HG02678 (cell line): ENCODE results near the gene BEND4.
"Not testable (repeated sequence)": the region's sequence is repeated elsewhere in the genome, so short reads cannot be mapped to it uniquely, and the experiment has no call there.

Experiments
- ATAC-seq: cut with Tn5 transposase; IDR thresholded peaks from one replicate; pipeline ENCODE4 v1.9.1; 2021; ENCODE audit warnings: mild to moderate bottlenecking, moderate library complexity; ENCODE audit not compliant: unreplicated experiment

Gene BEND4

DNA sequence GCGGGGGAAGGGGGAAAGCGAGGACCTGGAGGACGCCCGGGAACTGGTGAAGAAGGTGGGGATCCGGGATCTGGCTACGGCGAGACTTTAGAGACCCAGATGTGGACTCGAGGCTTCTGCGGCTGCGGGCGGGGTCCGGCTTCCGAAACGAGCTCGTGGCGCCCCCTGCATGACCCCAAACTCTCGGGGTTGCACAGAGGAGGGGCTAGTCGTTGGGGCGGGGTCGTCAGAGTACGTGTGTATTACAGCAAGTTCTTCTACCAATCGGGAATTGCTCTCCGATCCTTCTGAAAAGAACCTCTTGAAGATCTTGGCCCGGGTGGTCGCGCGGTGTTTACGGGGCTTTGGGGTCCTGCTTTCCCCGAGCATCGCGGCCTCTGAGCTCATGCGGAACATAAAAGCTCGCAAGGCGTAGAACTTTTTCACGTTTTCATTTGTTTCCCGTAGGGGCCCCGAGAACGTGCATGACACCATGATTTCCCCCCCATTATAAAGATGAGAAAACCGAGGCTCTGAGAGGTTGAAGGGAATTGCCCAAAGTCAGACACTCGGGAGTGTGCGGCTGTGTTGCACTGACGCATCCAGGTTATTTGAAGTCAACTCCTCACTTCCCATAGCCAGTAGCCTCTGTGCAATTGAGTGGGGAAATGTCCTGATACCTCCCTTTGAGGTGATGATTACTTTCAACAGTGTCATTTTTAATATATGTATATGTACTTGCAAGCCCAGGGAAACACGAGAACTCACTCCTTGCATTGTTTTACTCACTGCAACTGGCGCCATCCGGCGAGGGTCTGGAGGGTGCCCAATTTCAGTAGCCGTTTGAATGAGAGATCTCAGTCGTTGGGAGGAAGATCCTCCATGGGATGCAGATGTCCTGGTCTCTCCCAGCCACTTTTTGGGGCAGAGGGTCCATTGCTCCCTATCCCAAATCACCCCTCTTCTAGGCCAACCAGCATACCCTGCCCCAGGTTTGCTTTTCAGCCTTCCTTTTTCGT, at the start of gene BEND4:
Gene BEND4 (minus strand): TSS at position 149 of the 998 bp plus-strand sequence. CDS start 512 bp downstream, outside the sequence.
- ATAC-seq: peak; percentile 27

DNA sequence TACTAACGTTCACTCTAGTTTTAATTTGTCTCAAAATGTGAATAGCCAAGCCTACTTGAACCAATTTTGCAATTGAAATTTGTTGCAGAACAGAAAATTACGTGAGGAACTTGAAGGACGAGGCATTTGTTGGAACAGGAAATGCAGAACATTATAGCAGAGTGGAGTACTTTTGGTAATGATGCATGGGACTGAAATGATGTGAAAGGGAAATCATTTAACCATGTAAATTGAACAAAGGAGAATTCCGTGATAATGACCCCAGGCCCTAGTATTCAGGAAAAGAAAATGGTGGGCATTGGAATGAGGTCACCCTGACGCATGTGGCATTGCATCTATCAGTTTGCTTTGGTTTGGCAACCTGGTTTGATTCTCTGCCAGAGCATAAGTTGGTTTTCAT, 44.9 kb upstream of the BEND4 start:
- ATAC-seq: no peak

DNA sequence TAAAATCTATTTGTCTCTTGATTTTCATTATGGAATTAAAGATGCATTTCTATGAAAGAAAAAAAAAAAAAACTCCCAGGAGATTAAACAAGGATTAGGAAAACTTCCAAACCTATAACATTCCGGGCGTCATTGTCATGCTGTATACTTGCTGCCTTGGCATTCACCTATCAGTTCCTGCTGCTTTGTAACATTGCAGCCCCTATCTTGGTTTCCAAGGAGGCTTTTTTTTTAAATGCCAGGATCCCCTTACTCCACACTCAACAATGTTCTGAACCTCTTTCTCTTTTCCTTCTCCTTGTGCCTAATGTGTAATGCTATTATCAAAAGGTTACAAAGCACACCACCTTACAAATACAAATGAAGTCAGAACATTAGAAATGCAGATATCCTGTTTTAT, 20.5 kb upstream of the BEND4 start:
- no peak for ATAC-seq

DNA sequence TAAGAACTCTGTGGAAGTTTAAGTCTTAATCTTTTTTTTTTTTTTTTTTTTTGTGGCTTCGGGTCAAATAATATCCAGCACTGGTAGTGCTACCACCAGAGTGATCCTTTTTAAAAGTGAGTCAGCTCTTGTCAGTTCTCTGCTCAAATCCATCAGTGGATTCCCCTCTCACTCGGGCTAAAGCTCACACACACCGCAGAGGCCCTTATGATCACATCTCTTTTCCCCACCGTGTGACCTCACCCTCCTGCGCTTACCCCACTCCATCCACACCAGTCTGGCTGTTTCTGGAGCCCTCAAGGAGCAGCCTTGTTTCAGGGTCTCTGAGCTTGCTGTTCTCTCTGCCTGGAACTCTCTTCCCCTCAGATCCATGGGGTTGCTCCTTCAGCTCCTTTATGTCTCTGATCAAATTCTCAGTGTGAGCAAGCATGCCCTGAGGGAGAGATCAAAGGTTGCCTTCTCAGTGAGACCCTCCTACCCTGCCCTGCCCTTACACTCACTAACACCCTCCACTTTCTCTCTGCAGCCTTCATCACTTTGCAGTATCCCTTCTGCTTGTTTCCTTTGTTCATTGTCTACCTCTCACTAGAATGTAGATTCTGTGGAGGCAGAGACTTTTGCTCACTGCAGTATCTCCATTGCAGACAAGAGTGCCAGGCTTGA, 19.8 kb upstream of the BEND4 start:
- no peak for ATAC-seq

DNA sequence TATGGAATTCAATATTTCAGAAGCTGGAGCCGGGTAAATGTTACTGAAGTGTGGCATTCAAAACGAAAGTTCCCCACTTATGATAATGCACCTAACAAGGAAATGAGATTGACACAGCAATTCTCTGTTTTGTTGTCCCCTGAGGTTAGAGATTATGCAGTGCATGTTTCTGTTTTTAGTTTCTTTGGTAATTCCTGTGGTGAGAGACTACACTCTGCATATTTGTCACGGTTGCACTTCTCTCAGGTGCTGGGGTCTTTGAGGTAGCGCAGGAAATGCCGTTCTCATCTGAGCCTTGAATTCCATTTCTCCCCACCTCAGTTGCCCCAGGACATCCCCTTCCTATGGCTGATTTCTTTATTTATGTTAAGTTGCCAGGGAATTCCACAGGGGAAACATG, 15.3 kb upstream of the BEND4 start:
- peak; percentile 100 for ATAC-seq

DNA sequence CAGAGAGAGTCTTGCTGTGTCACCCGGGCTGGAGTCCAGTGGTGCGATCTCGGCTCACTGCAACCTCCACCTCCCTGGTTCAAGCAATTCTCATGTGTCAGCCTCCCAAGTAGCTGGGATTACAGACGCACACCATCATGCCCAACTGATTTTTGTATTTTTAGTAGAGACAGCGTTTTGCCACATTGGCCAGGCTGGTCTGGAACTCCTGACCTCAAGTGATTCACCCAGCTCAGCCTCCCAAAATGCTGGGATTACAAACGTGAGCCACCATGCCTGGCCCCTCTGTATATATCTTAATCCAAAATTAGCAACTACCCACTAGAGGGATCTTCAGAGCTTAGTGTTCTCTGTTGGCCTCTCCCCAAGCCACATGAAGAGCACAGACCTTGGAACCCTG, 13.7 kb upstream of the BEND4 start:
- not testable (repeated sequence) for ATAC-seq

DNA sequence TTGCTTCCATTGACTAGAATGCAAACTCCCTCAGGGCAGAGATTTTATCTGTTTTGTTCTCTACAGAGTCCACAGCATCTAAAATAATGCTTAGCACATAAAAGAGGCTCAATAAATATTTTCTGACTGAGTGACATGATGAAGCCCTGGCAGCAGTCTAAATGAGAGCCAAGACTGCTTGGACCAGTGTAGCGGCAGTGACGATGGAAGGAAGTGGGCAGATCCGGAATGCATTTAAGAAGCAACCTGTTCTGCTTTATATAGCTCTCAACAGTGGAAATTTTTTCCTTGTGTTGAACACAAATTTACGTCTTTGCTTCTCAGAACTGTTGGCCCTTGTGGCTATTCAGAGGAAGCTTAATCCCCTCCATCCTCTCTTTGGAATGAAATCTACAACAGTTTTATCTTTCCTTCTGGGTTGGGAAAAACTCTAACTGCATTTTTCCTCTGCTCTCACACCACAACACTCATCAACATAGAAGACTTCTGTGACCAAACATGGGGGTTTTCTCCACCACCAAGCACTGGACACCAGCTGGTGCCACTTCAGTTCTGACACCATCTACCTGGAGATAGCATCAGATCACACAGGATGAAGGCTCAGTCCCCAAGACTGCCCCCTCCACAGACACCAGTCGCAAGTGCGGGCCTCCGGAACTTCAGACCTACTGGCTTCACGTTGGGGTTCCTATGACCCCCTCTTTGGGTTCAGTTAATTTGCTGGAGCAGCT, 7.0 kb upstream of the BEND4 start:
- ATAC-seq: no peak

DNA sequence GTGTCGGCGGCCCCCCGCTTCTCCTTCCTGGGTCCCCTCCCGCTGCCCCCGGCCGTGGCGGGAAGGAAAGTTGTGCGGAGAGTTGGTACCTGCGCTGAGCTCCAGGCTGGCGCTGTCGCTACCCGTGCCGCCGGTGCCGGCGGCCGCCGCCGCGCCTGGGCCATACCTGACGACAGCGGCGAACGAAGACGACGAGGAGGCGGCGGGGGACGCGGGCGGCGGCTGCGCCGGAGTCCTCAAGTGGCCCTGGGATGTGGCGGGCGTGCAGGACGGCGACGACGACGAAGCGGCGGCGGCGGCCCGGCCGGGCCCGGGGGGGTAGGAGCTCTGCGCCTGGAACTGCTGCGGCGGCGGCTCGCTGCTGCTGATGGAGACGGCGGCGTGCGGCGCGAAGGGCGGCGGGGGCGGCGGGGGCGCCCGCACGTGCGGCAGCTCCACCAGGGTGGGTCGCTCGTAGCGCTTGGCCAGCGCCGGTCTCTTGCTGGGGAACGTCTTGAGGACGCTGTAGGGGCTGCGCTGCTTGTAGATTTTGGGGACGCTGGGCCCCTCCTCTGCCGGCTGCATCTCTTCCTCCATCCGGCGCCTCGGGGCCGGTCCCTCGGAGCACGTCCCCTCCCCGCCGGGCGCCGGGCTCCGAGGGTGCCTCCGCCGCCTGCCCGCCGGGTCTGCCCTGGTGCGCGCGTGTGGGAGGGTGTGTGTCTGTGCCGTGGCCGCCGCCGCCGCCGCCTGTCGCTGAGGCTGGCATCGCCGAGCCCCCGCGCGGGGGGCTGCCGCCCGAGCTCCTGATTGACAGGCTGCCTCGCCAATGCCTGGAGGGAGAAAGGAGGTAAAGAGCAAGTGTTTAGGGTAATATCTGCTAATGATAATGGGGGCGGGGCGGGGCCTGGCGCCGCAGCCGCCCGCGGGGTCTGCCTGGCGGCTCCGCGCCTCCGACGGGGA, 618 bp downstream of the BEND4 start:
- ATAC-seq: peak; percentile 68

DNA sequence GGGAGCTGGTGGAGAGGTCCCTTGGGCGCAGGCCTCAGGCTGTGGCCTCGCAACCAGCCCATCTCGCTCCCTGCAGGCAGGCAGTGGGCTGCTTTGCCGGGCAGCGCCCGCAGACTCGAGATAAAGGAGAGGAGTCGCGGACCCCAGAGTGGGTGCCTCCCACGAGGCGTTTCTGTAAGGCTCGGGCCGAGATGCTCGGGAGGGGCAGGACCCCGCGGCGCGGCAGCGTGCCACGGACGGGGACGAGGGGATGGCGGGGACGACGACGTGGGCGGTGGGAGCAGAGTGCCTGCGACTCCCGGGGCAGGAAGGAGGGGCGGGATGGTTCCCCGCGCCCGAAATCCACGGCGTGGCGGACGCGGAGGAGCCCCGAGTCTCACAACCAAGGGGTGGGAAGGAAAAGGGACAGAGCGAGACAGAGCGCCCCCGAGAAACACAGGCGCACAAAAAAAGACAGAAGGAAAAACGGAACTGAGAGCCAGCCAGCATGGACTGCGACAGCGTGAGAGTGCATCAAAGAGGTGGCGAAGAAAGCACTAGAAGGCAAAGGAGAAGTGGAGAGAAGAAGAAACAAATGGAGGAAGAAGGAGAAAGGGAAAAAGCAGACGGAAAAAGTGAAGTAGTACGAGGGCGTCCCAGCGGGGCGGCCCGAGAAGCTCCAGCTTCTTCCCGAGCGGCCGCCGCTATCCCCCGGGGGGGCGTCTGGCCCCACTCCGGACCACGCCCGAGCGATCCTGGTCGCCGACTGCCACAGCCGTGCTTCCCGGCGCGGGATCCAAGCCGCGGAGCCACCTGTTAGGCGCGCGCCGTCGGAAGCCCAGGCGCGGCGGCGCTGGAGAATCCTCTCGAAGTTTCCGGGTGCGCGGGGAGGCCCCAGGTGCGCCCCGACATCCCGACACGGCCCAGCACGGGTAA, 1.5 kb downstream of the BEND4 start:
- ATAC-seq: peak; percentile 37

DNA sequence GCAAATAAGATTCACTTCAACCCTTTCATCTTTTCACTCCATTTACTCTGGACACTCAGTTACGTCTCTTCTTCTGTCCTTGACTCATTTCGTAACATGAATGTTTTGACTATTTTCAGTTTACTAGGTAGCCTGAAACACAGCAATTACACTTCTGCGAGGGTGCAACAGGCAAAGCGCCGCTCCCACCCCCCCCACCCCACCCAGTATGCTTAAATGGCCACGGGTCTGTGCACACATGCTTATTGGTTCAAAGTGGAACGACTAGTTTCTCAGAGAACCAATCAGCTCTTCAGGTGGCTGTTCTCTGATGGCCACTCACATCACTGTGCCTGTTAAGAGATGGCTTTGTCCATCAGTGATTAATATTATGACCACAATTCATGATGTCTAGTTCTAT, 3.5 kb downstream of the BEND4 start:
- ATAC-seq: no peak

DNA sequence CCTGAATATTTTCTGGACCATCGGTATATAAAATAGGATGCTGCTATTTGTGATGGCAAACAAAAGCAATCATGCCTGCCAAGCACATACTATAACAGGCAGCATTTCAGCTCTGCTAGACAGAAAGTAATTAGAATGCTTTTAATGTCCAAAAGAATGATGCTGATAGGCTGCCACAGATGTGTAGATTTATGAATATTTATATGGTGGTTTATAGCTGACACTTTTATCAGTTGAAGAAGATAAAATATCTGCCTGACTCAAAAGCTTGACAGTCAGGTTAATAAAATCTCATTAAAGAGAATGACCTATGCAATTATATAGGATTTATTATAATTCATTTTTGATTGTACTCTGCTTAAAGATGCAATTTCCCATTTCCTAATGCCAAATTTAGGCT, 4.0 kb downstream of the BEND4 start:
- no peak for ATAC-seq

DNA sequence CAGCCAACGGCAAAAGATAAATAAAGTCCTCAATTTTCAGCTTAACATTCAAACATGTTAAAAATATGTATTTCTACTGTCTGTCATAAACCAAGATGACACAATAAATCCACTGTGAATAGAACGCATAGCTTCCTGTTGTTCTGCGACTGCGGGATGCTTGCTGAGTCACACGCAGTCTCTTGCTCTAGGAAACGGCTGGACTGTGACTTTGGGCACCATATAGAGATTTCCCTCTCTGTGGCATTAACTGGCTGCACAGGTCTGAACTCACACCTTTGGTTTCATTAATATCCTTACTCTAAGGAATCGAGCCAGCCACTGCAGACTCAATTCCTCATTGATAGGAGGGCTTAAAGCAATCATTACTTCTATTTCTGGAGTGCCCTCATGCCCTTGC, 8.4 kb downstream of the BEND4 start:
- ATAC-seq: no peak

DNA sequence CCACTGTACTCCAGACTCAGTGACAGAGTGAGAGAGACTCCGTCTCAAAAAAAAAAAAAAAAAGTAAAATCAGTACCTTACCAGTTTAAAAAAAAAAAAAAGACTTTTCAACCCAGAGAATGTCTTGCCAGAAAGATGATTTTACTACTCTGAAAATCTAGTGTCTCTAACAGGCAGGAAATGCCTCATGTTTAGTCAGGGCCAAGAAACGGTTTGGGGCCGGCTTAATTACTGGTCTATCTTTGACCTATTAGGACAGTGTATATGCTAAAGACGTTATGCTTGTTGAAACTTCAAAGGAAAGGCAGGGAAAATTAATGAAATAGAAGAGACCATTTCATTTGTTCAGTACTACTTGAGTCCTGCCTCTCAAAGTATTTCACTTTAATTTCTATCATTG, 9.9 kb downstream of the BEND4 start:
- no peak for ATAC-seq

DNA sequence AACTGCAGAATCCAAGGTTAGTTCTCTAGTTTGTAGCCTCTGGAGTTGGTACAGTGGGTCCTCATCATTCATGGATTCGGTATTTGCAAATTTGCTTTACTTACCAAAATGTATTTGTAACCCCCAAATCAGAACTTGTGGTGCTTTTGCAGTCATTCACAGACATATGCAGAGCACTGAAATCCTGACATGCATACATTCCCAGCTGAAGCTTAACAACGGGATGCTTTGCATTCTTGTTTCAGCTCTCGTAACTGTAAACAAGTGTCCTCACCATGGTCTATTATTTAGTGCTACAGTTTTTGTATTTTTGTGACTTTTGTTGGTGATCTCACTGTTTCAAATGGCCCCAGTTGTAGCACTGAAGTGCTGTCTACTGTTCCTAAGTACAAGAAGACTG, 16.1 kb downstream of the BEND4 start:
- no peak for ATAC-seq

DNA sequence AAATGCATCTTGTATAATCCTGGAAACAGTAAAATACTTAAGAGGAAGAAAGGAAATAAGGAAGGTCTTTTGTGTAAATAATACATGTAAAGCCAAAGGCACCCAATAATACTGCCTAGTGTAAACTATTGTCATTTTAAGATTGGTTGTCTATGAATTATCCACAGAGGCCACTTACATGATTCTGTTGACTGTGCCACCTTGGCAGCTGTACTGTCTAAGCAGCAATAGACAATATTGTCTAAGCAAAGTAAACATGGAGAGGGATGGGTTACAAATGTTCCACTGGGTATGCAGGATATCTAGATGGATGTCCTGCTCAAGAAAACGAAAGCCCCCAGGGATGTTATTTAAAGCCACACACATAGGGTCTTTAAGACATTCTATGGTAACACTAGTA, 19.4 kb downstream of the BEND4 start:
- no peak for ATAC-seq

DNA sequence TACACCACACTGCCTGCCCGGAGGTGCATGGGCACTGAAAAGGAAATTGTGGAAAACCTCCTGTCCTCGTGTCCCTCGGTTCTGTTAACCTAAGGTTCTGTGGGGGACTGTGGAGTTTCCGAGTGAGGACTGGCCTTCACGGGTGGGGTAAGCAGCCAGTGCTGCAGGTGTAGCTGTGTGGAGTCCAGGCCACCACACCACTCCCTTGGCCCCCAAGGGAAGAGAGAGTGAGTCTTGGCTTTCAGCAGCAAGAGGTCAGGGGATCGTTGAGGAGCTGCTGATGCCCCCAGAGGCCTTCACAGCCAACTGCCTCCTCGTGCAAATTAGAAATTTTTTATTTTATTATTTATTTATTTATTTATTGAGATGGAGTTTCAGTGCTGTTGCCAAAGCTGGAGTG, 20.4 kb downstream of the BEND4 start:
- no peak for ATAC-seq

DNA sequence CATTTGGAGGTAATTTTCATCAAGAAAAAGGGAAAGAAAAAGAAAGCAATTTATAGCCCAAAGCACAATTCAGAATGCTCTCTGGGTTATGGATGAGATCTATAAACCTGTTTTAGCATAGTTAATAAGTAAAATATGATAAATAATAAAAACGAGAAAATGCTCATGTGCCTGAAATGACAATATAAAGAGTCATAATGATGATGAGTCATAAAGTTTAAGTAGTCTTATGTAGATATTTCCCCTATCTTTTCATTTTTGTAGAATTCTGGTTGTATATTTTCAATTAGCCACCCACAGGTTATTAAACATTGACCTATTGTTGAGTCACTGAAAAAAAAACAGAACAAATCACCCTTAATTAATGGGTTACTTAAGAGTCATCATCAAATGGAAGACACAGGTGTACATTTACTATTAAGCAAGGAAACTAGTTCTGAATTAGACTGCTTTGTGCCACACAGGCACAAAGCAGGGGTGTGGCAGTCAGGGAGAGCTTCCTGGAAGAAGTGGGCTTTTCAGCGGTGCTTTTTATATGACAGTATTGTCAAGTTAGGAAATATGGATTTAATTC, 29.3 kb downstream of the BEND4 start:
- no peak for ATAC-seq

DNA sequence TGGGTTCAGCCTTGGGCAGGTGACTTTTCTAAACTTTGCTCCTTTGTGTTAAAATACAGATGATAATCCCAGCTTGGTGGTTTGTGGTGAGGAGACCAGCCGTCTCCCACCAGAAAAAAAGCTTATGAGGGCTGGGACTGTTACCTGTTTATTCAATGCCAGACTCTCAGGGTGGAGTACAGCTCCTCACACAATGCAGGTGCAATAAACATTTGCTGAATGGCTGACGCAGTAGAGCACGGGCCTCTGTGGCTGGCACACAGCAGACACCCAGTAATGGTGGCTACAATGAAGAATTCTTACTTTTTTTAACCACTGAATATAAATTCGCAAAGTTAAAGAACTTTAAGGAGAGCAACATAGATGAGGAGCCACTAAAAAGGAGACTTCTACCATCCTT, 30.2 kb downstream of the BEND4 start:
- ATAC-seq: no peak

DNA sequence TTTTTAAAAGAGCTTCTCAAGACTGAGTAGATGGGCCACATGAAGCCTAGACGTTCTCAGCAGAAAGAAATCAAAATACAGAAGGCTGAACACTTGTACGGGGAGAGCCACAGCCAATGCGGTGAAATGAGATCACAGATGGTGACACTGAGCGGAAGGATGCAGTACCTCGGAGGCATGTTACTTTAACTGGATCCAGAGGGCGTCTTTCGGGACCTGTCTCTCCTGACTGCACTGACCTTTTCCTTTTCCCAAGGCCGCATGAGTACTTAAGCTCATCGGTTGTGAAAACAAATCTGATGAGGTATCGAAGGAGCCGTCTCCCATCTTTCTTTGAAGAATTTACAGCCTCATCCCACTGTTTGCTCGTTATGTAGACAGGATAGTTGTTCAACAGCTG, 32.6 kb downstream of the BEND4 start:
- ATAC-seq: no peak
